Activated naive CD8-positive, alpha-beta T cell treated with anti-CD3 and anti-CD28 coated beads, Interleukin-2, amount 10 ng/mL, durations not matched to agents 7 days and 5 days (primary cell): ENCODE measurements around the gene ADAD2. TPM values are rescaled to one million over a fixed set of nuclear protein-coding genes. Genes with fewer than 3 reads are reported as not detected.
A peak's percentile ranks its signal among the peaks of the same experiment; 100 is the strongest.

Experiments
- ATAC-seq: fragments of 150-1000 bp; cut with Tn5 transposase; one replicate; pipeline ENCODE4 v1.10.0; 2021; ENCODE audit warnings: low read depth, moderate library complexity
- POLR2A ChIA-PET: fragments of 350-600 bp; sonication (Branson Sonifier 250); formaldehyde crosslinking; loops from one replicate; lab custom pipeline; 2021; ENCODE audit warnings: antibody characterized with exemption; lab: Charles Lee
- DNase-seq: peaks from one replicate; pipeline ENCODE4 v3.0.0; 2021
- H3K27ac Mint-ChIP-seq: one replicate; pipeline ENCODE4 v1.8.0; 2022; ENCODE audit warnings: mild to moderate bottlenecking, mixed read lengths
- H3K27me3 Mint-ChIP-seq: one replicate; pipeline ENCODE4 v1.8.0; 2022; ENCODE audit warnings: mild to moderate bottlenecking, moderate library complexity, mixed read lengths
- H3K36me3 Mint-ChIP-seq: one replicate; pipeline ENCODE4 v1.8.0; 2021; ENCODE audit warnings: mild to moderate bottlenecking, mixed read lengths
- H3K4me1 Mint-ChIP-seq: one replicate; pipeline ENCODE4 v1.8.0; 2021; ENCODE audit warnings: mixed read lengths
- H3K4me3 Mint-ChIP-seq: one replicate; pipeline ENCODE4 v1.8.0; 2022; ENCODE audit warnings: mild to moderate bottlenecking, moderate library complexity, mixed read lengths
- H3K9me3 Mint-ChIP-seq: one replicate; pipeline ENCODE4 v1.8.0; 2021; ENCODE audit warnings: mixed read lengths
- total RNA-seq, 2 experiments: library from RNA; stranded (reverse); gene quantifications; one replicate each; pipeline ENCODE4 v1.2.3, GENCODE V29; 2021

ADAD2 gene
- total RNA-seq, 2 experiments from 2014 or later = not detected

- no peaks in the 10 kb centered on the region for H3K36me3 Mint-ChIP-seq
- H3K27ac Mint-ChIP-seq = no peak overlapping the region
- no peaks in the 10 kb centered on the region for H3K9me3 Mint-ChIP-seq
- no peak overlapping the region for H3K4me3 Mint-ChIP-seq
- H3K4me1 Mint-ChIP-seq = peaks cover 1% of the 10 kb centered on the region
- DNase-seq (no peak), ATAC-seq (no peak)
- H3K27me3 Mint-ChIP-seq = peaks cover 52% of the 10 kb centered on the region
- POLR2A ChIA-PET = interaction anchor here (0.6 kb wide), 1 partner anchor 1484 kb away, joined by 4 read pairs; no protein-coding TSS in a partner anchor
These were observed 29.9 kb upstream of the ADAD2 start for GRCh38 chr16:84161037-84161436.

- POLR2A ChIA-PET = interaction anchor here (0.6 kb wide), 1 partner anchor 1485 kb away, joined by 4 read pairs; no protein-coding TSS in a partner anchor
- no peak overlapping the region for H3K27ac Mint-ChIP-seq
- no peak overlapping the region for H3K4me3 Mint-ChIP-seq
- H3K27me3 Mint-ChIP-seq = peaks cover 54% of the 10 kb centered on the region
- no peak for ATAC-seq
- H3K4me1 Mint-ChIP-seq = peaks cover 1% of the 10 kb centered on the region
- no peak for DNase-seq
- H3K9me3 Mint-ChIP-seq = no peaks in the 10 kb centered on the region
- no peaks in the 10 kb centered on the region for H3K36me3 Mint-ChIP-seq
These were observed 29.2 kb upstream of the ADAD2 start for GRCh38 chr16:84161801-84162200.

GRCh38 chr16:84165746-84166145 lies 25.2 kb upstream of the ADAD2 start:
- Mint-ChIP-seq H3K27me3 (peaks cover 37% of the 10 kb centered on the region), H3K4me1 (no peaks in the 10 kb centered on the region), H3K9me3 (no peaks in the 10 kb centered on the region), H3K27ac (no peak overlapping the region), H3K4me3 (no peak overlapping the region), H3K36me3 (no peaks in the 10 kb centered on the region)
- POLR2A ChIA-PET = no interaction called here
- no peak for DNase-seq
- no peak for ATAC-seq

- Mint-ChIP-seq H3K27me3 (peaks cover 30% of the 10 kb centered on the region), H3K9me3 (no peaks in the 10 kb centered on the region), H3K4me3 (no peak overlapping the region), H3K36me3 (no peaks in the 10 kb centered on the region), H3K27ac (no peak overlapping the region), H3K4me1 (no peaks in the 10 kb centered on the region)
- no peak for DNase-seq
- POLR2A ChIA-PET = no interaction called here
- ATAC-seq = no peak
These were observed 23.9 kb upstream of the ADAD2 start for GRCh38 chr16:84166796-84167695.

GRCh38 chr16:84169765-84170310 lies 21.1 kb upstream of the ADAD2 start:
- Mint-ChIP-seq H3K27me3 (peaks cover 20% of the 10 kb centered on the region), H3K4me3 (no peak overlapping the region), H3K27ac (no peak overlapping the region), H3K4me1 (no peaks in the 10 kb centered on the region), H3K9me3 (no peaks in the 10 kb centered on the region), H3K36me3 (no peaks in the 10 kb centered on the region)
- POLR2A ChIA-PET = no interaction called here
- ATAC-seq (no peak), DNase-seq (no peak)

- no peak for DNase-seq
- no peak overlapping the region for H3K27ac Mint-ChIP-seq
- peaks cover 3% of the 10 kb centered on the region for H3K36me3 Mint-ChIP-seq
- ATAC-seq = no peak
- H3K27me3 Mint-ChIP-seq = peaks cover 6% of the 10 kb centered on the region
- POLR2A ChIA-PET = no interaction called here
- no peaks in the 10 kb centered on the region for H3K4me1 Mint-ChIP-seq
- H3K9me3 Mint-ChIP-seq = no peaks in the 10 kb centered on the region
- H3K4me3 Mint-ChIP-seq = no peak overlapping the region
These were observed 16.6 kb upstream of the ADAD2 start for GRCh38 chr16:84174396-84174795.

GRCh38 chr16:84175350-84176081 lies 15.4 kb upstream of the ADAD2 start:
- POLR2A ChIA-PET = no interaction called here
- Mint-ChIP-seq H3K36me3 (peaks cover 3% of the 10 kb centered on the region), H3K4me1 (no peaks in the 10 kb centered on the region), H3K27me3 (peaks cover 2% of the 10 kb centered on the region), H3K4me3 (no peak overlapping the region), H3K9me3 (no peaks in the 10 kb centered on the region), H3K27ac (no peak overlapping the region)
- ATAC-seq (peak; percentile 78), DNase-seq (no peak)

- DNase-seq = no peak
- no peak for ATAC-seq
- Mint-ChIP-seq H3K27ac (no peak overlapping the region), H3K27me3 (peaks cover 2% of the 10 kb centered on the region), H3K36me3 (peaks cover 3% of the 10 kb centered on the region), H3K4me3 (no peak overlapping the region), H3K9me3 (no peaks in the 10 kb centered on the region), H3K4me1 (no peaks in the 10 kb centered on the region)
- POLR2A ChIA-PET = no interaction called here
These were observed 14.5 kb upstream of the ADAD2 start for GRCh38 chr16:84176192-84177053.

- ATAC-seq (no peak), DNase-seq (no peak)
- POLR2A ChIA-PET = no interaction called here
- Mint-ChIP-seq H3K9me3 (no peaks in the 10 kb centered on the region), H3K4me3 (no peak overlapping the region), H3K27ac (no peak overlapping the region), H3K27me3 (peaks cover 2% of the 10 kb centered on the region), H3K36me3 (peaks cover 3% of the 10 kb centered on the region), H3K4me1 (no peaks in the 10 kb centered on the region)
These were observed 13.2 kb upstream of the ADAD2 start for GRCh38 chr16:84177741-84178073.

- Mint-ChIP-seq H3K4me3 (no peak overlapping the region), H3K27ac (no peak overlapping the region), H3K27me3 (peaks cover 2% of the 10 kb centered on the region), H3K9me3 (no peaks in the 10 kb centered on the region), H3K4me1 (no peaks in the 10 kb centered on the region), H3K36me3 (peaks cover 3% of the 10 kb centered on the region)
- ATAC-seq = no peak
- POLR2A ChIA-PET = no interaction called here
- no peak for DNase-seq
These were observed 12.7 kb upstream of the ADAD2 start for GRCh38 chr16:84178146-84178765.

GRCh38 chr16:84178892-84179611 lies 11.9 kb upstream of the ADAD2 start:
- POLR2A ChIA-PET = no interaction called here
- no peaks in the 10 kb centered on the region for H3K27me3 Mint-ChIP-seq
- no peak overlapping the region for H3K4me3 Mint-ChIP-seq
- peaks cover 3% of the 10 kb centered on the region for H3K36me3 Mint-ChIP-seq
- no peak for DNase-seq
- no peaks in the 10 kb centered on the region for H3K9me3 Mint-ChIP-seq
- H3K4me1 Mint-ChIP-seq = no peaks in the 10 kb centered on the region
- H3K27ac Mint-ChIP-seq = no peak overlapping the region
- ATAC-seq = no peak

GRCh38 chr16:84179612-84180320 lies 11.2 kb upstream of the ADAD2 start:
- POLR2A ChIA-PET = no interaction called here
- Mint-ChIP-seq H3K27me3 (no peaks in the 10 kb centered on the region), H3K36me3 (peaks cover 3% of the 10 kb centered on the region), H3K4me1 (peaks cover 1% of the 10 kb centered on the region), H3K27ac (no peak overlapping the region), H3K4me3 (no peak overlapping the region), H3K9me3 (no peaks in the 10 kb centered on the region)
- DNase-seq = no peak
- no peak for ATAC-seq
